Fibroblast of skin of abdomen (primary cell): ENCODE results near the gene GRAMD4. TPM values are rescaled to one million over a fixed set of nuclear protein-coding genes. Genes with fewer than 3 reads are reported as not detected.

Experiments used
- DNase-seq: peaks from one replicate; pipeline ENCODE4 v3.0.0-alpha.2; 2013
- polyA plus RNA-seq, 2 experiments: library from polyadenylated mRNA; unstranded; fragments of 120-200 nt; gene quantifications; one replicate each; pipeline ENCODE4 v1.2.1, GENCODE V29; 2013; ENCODE audit not compliant: insufficient read length in 2 of 2

GRAMD4 gene, protein sequence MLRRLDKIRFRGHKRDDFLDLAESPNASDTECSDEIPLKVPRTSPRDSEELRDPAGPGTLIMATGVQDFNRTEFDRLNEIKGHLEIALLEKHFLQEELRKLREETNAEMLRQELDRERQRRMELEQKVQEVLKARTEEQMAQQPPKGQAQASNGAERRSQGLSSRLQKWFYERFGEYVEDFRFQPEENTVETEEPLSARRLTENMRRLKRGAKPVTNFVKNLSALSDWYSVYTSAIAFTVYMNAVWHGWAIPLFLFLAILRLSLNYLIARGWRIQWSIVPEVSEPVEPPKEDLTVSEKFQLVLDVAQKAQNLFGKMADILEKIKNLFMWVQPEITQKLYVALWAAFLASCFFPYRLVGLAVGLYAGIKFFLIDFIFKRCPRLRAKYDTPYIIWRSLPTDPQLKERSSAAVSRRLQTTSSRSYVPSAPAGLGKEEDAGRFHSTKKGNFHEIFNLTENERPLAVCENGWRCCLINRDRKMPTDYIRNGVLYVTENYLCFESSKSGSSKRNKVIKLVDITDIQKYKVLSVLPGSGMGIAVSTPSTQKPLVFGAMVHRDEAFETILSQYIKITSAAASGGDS
- polyA plus RNA-seq (2013, experiment 1 of 2; ENCODE audit: insufficient read length) = 8.7 TPM
- polyA plus RNA-seq (2013, experiment 2 of 2; ENCODE audit: insufficient read length) = 7.6 TPM

GRCh38 chr22:46619830-46620501 lies at the start of gene GRAMD4:
TSS of gene GRAMD4 (plus strand) at chr22:46620386. CDS start at chr22:46626800, 6,414 bp downstream.
- no peak for DNase-seq

GRCh38 chr22:46571642-46572250 lies 48.4 kb upstream of the GRAMD4 start:
- DNase-seq = no peak

- no peak for DNase-seq
Measured at GRCh38 chr22:46572911-46573780, 47.0 kb upstream of the GRAMD4 start.

GRCh38 chr22:46573781-46574437 lies 46.3 kb upstream of the GRAMD4 start:
- no peak for DNase-seq

GRCh38 chr22:46574438-46574992 lies 45.7 kb upstream of the GRAMD4 start:
- no peak for DNase-seq

DNA sequence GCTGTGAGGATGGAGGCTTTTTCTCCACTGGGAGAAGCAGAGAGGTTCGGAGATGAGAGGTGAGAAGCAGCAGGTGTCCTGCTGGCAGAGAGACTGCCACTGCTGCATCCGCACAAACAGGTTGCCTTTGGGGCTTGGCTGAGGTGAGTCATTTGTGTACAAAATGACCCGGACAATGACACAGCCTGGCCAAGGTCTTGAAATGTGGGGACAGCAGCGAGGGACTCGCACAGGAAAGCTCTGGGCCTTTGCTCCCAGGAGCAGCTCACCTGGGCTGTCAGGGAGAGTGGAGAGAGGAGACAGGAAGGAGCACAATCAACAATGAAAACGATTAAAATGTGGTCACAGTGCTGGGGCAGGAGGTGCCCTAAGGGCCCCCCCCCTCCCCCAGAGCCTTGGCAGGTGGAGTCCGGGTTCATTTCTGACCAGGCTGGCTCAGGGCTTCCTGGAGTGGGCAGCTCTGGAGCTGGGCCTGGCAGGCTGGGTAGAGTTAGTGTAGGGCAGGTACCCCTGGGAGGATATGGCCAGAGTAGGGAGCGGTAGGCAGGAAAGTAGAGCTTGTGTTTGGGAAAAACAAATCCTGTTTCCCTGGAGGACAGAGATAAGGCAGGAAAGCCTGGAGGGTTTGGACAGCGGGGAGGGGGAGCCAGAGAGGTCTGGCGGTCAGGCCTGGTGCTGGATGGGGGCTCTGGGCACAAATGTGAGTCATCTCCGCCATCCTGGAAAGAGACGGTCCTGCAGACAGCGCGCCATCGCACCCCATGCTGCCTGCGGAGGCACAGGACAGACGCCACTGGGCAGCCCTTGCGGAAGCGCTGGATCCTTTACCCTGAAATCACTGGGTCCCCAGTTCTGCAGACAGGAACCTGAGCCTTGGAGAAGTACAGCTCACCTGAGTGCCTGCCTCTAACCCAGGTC lies 44.9 kb upstream of the GRAMD4 start:
- DNase-seq = no peak

- no peak for DNase-seq
Measured at GRCh38 chr22:46575911-46576555, 44.2 kb upstream of the GRAMD4 start.

DNA sequence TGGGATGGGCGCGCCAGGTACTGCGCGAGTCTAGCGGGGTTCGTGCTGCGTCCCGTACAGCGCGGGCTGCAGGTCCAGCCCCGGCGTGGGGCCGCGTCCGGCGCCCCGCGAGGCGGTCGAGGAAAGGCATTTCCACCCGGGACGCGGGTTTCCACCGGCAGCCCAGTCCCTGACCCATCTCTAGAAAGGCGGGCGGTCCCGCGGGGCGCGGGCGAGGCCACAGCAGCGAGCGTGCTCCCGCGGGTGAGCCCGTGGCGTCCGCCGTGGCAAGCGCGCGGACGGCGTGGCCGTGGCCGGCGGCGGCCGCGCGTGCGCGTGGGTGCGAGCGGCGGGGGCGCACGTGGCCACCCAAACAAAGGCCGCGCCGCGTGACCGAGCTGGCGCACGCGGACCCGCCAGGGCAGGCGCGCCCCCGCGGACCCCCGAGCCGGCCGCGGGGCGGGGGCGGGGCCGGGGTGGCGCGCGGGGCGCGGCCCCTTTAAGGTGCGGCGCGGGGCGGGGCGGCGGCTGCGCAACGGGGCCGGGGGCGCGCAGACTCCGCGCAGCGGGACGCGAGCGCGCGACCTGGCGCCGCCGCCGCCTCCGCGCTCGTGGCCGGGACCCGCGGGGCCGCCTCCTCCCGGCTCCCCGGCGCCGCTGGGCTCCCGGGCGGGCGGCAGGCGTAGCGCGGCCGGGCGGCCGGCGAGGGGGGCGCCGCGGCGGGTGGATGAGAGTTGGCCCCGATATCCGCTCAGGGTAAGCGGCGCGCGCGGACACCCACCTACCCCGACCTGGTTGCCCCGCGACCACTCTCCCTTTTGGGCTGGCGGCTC lies 43.4 kb upstream of the GRAMD4 start:
- DNase-seq = peak; percentile 64

- DNase-seq = no peak
Measured at GRCh38 chr22:46577368-46578249, 42.6 kb upstream of the GRAMD4 start.

DNA sequence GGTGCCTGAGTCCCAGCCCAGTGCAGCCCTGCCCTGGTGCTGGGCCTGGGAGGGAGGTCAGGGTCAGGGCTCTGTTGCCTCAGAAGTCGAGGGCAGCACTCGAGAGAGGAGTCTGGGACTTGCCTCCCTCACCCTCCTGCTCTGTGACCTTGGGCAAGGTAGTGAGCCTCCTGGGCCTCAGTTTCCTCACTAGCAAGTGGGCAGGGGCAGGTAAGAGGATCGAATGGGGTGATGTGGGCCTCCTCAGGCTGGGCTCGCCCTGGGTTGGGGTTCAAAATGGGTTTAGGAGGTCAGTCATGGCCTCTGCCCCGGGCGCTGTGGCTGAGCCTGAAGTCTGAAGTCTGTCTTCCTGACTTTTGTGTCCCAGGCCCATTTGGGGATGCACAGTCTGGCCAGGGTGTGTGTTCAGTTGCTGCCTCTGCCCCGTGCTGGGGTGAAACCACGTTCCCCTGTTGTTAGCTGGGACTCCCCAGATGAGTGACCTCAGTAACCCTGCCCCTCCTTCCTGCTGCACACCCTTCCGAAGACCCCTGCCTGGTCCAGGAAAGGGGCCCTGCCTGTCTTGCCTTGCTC lies 41.8 kb upstream of the GRAMD4 start:
- no peak for DNase-seq

DNA sequence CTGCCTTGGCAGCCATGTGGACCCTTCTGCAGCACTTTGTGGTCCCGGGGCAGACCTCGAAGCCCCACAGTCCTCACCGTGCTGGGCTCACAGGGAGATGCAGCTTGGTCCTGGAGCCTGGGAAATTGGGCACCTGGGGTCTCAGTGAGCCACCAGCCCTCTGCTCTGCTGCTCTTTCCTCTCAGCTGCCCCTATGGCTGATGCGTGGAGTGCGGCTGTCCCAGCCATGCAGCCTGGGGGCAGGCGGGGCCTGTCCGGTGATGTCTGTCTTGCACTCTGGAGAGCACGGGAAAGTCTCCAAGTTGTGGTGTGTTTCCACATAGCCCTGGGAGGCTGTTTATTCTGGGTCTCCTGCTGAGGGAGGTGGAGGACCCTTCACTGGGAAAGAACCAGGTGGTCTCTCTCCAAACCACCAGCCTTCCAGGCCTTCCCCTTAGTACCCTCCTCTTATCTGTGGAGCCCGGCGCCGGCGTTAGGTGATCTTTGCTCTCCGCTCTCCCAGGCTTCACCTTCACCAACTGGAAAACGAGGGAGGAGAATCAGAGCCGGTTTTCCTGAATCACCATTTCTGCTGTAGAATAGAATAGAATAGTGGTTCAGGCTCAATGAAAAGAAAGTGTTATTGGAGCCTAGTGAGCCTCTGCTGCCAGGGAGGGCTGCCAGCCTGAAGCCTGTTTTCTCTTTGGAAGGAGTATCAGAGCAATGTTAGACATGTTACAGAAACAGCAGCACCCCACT lies 41.2 kb upstream of the GRAMD4 start:
- DNase-seq = no peak

- no peak for DNase-seq
Measured at GRCh38 chr22:46579751-46580449, 40.3 kb upstream of the GRAMD4 start.

GRCh38 chr22:46580940-46581537 lies 39.1 kb upstream of the GRAMD4 start:
- DNase-seq = no peak

DNA sequence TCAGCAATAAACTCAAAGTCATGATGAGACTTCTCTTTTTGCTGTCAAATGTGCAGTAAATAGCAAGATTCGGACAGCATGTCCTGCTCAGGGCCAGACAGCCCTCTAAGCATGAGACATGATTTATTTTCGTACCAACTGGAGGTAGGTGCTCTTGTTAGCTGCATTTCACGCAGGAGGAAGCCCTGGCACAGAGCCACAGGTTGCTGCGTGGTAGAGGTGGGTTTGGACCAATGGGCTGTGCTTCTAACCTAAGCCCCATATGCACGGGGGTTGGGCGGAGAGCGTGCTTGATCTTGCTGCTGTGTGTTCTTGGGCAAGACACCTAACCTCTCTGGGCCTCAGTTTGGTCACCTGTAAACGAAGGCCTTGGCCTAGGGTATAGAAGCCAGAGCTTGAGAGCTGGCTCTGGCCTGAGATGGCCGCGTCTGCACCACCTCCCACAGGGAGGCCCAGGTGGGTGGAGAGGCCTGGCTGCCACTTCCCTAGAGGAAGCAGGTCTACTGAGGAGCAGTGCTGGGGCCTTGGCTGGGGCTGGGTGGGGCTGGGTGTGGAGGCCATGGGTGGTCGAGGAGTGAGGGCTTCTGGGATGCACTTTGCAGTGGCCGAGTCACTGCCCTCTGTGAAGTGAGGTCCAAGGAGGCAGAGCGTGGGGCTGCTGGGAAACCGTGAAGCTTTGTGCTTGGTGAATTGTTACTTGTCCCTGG lies 38.5 kb upstream of the GRAMD4 start:
- no peak for DNase-seq
